Left renal pelvis (tissue), 4 donors: Measurements from ENCODE around the gene ABCB4. TPM values are rescaled to one million over a fixed set of nuclear protein-coding genes. Genes with fewer than 3 reads are reported as not detected.
"Not testable (repeated sequence)": the region's sequence is repeated elsewhere in the genome, so short reads cannot be mapped to it uniquely, and the experiment has no call there.

Source experiments
- DNase-seq, 4 donors: peaks; one replicate each; pipeline ENCODE4 v3.0.0-alpha.2; 2013; ENCODE audit warnings: low read depth in 4 of 4, low spot score in 3 of 4
- polyA plus RNA-seq, 4 donors: library from polyadenylated mRNA; unstranded; fragments of 120-200 nt; gene quantifications; one replicate each; pipeline ENCODE4 v1.2.1, GENCODE V29; 2013; ENCODE audit not compliant: insufficient read length in 4 of 4

Gene ABCB4
- polyA plus RNA-seq, 4 donors, result 0.44 to 2.6 (median 2.0) TPM

GRCh38 chr7:87479951-87480350, 4.5 kb upstream of the ABCB4 start:
- DNase-seq, result no peak

- no peak for DNase-seq
Measured at GRCh38 chr7:87476179-87476557, 688 bp upstream of the ABCB4 start.

GRCh38 chr7:87474533-87475358, 734 bp downstream of the ABCB4 start:
- peak in 3 of 4 donors; percentile 4 to 17 (median 12) for DNase-seq

- DNase-seq, result no peak
Measured at GRCh38 chr7:87473986-87474385, 1.5 kb downstream of the ABCB4 start.

- no peak for DNase-seq
Measured at GRCh38 chr7:87473192-87473591, 2.3 kb downstream of the ABCB4 start.

GRCh38 chr7:87471473-87471872, 4.0 kb downstream of the ABCB4 start:
- DNase-seq, result no peak

GRCh38 chr7:87469204-87469603, 6.3 kb downstream of the ABCB4 start:
- DNase-seq, result not testable (repeated sequence)

- DNase-seq, result not testable (repeated sequence)
Measured at GRCh38 chr7:87465534-87465880, 10.0 kb downstream of the ABCB4 start.

- DNase-seq, result not testable (repeated sequence)
Measured at GRCh38 chr7:87464830-87465533, 10.5 kb downstream of the ABCB4 start.

- no peak for DNase-seq
Measured at GRCh38 chr7:87463982-87464381, 11.5 kb downstream of the ABCB4 start.

- DNase-seq, result not testable (repeated sequence)
Measured at GRCh38 chr7:87460444-87460843, 15.0 kb downstream of the ABCB4 start.

GRCh38 chr7:87459941-87460340, 15.5 kb downstream of the ABCB4 start:
- no peak for DNase-seq

- DNase-seq, result no peak
Measured at GRCh38 chr7:87458148-87458547, 17.3 kb downstream of the ABCB4 start.

- DNase-seq, result no peak
Measured at GRCh38 chr7:87456247-87456646, 19.2 kb downstream of the ABCB4 start.

GRCh38 chr7:87452279-87452678, 23.2 kb downstream of the ABCB4 start:
- DNase-seq, result no peak

- DNase-seq, result no peak
Measured at GRCh38 chr7:87451187-87451586, 24.3 kb downstream of the ABCB4 start.

GRCh38 chr7:87450706-87451105, 24.8 kb downstream of the ABCB4 start:
- DNase-seq, result no peak

GRCh38 chr7:87448388-87448787, 27.1 kb downstream of the ABCB4 start:
- peak in 2 of 4 donors; percentile 1 to 12 for DNase-seq

- no peak for DNase-seq
Measured at GRCh38 chr7:87447116-87447635, 28.3 kb downstream of the ABCB4 start.

- DNase-seq, result no peak
Measured at GRCh38 chr7:87445897-87446296, 29.6 kb downstream of the ABCB4 start.

GRCh38 chr7:87435546-87435945, 39.9 kb downstream of the ABCB4 start:
- no peak for DNase-seq

- DNase-seq, result no peak
Measured at GRCh38 chr7:87432536-87432935, 42.9 kb downstream of the ABCB4 start.
